ENCODE data around the gene RPP30.

The RPP30 gene

GRCh38 chr10:90947030-90947960 is 75.5 kb downstream of the RPP30 start:
- no peak for DNase-seq

Data from CD4-positive, alpha-beta T cell treated with Interleukin-6 for 4 hours (primary cell).